Dermis microvascular lymphatic vessel endothelial cell (primary cell): Measurements from ENCODE around the gene XRCC3. TPM values are rescaled to one million over a fixed set of nuclear protein-coding genes. Genes with fewer than 3 reads are reported as not detected.

ENCODE experiments used
- DNase-seq, 2 donors: peaks; one replicate each; pipeline versions ENCODE4 v3.0.0 to v3.0.0-alpha.2; 2010; ENCODE audit warnings: low read depth in 2 of 2
- total RNA-seq: library from RNA; depleted of rRNA; stranded (reverse); fragments of >200 nt; gene quantifications from 2 replicates; pipeline ENCODE4 v1.2.1, GENCODE V29; 2014

The XRCC3 gene
- total RNA-seq, 1 donor from 2014 or later = 10.0 TPM

GRCh38 chr14:103738701-103739451 lies 23.6 kb upstream of the XRCC3 start:
- no peak for DNase-seq

GRCh38 chr14:103738166-103738565 lies 22.9 kb upstream of the XRCC3 start:
- no peak for DNase-seq

- DNase-seq = no peak
Measured at GRCh38 chr14:103737432-103738045, 22.3 kb upstream of the XRCC3 start.

- DNase-seq = no peak
Measured at GRCh38 chr14:103736546-103737431, 21.5 kb upstream of the XRCC3 start.

- no peak for DNase-seq
Measured at GRCh38 chr14:103735815-103736545, 20.7 kb upstream of the XRCC3 start.

- no peak for DNase-seq
Measured at GRCh38 chr14:103735439-103735814, 20.2 kb upstream of the XRCC3 start.

GRCh38 chr14:103735022-103735421 lies 19.8 kb upstream of the XRCC3 start:
- DNase-seq = peak in 1 of 2 donors; percentile 43

- no peak for DNase-seq
Measured at GRCh38 chr14:103734081-103734888, 19.0 kb upstream of the XRCC3 start.

- DNase-seq = no peak
Measured at GRCh38 chr14:103733651-103734050, 18.4 kb upstream of the XRCC3 start.

- no peak for DNase-seq
Measured at GRCh38 chr14:103732868-103733620, 17.8 kb upstream of the XRCC3 start.

GRCh38 chr14:103731916-103732867 lies 16.9 kb upstream of the XRCC3 start:
- DNase-seq = no peak

- DNase-seq = no peak
Measured at GRCh38 chr14:103731481-103731880, 16.2 kb upstream of the XRCC3 start.

GRCh38 chr14:103730490-103731035 lies 15.3 kb upstream of the XRCC3 start:
- no peak for DNase-seq

GRCh38 chr14:103729496-103730448 lies 14.5 kb upstream of the XRCC3 start:
- no peak for DNase-seq

GRCh38 chr14:103728721-103729120 lies 13.5 kb upstream of the XRCC3 start:
- DNase-seq = no peak

GRCh38 chr14:103728141-103728540 lies 12.9 kb upstream of the XRCC3 start:
- DNase-seq = no peak

- DNase-seq = no peak
Measured at GRCh38 chr14:103727313-103727980, 12.2 kb upstream of the XRCC3 start.
